Measurements from ENCODE around the gene CDYL2. TPM values are rescaled to one million over a fixed set of nuclear protein-coding genes. Genes with fewer than 3 reads are reported as not detected.
"Not testable (repeated sequence)": the region's sequence is repeated elsewhere in the genome, so short reads cannot be mapped to it uniquely, and the experiment has no call there.

Gene CDYL2
- total RNA-seq, 2 donors from 2014 or later, result 4.6 to 20.4 TPM

DNA sequence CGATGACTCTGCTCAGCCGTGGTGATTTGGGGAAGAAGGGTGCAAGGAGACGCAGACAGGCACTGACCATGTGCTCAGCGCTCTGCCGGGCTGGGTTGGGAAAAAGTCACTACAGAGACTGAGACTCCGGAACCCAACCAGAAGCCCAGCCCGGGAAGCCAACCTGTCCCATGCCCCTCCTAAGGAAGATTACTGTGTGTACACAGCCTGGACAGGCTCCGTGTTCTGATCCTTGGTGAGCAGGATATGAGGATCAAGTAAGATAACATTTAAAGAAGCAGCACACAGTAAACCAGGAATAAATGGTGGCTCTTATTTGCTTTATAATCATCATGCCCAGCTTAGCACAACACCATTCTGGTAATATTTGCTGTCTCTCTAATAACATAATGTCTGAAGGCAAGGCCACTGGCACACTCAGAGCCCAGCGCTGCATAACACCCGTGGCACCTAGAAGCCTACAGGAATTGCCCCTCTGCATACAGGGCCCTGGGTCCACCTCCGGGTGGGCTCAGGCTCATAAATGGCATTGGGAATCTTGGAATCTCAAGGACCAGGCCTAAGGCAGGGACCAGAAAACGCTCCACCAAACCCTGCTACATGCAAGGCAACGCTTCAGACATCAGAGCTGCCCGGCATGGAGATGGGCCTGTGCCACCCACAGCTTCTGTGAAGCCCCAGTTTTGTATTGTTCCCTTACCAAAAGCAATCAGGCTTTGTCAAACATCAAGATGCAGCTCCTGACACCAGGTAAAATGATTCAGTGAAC is 150.1 kb downstream of the CDYL2 start:
- H3K27ac ChIP-seq, result no peak overlapping the region
- no peaks in the 10 kb centered on the region for H3K36me3 ChIP-seq
- H3K27me3 ChIP-seq (replicated peaks; ENCODE audit: insufficient read depth), result no peaks in the 10 kb centered on the region
- TF ChIP-seq CTCF (IDR thresholded peaks at IDR 0.05), result no peak
- no peaks in the 10 kb centered on the region for H3K4me1 ChIP-seq (ENCODE audit: control insufficient read depth in 1 of 2, low read depth in 2 of 2)
- no peaks in the 10 kb centered on the region for H3K9me3 ChIP-seq
- no peak for DNase-seq (ENCODE audit: low spot score)
- ATAC-seq (ENCODE audit: insufficient number of reproducible peaks, low FRiP score, low read depth), result no peak
- no peak overlapping the region for H3K4me3 ChIP-seq

- DNase-seq (ENCODE audit: low spot score), result no peak
- no peaks in the 10 kb centered on the region for H3K27me3 ChIP-seq (replicated peaks; ENCODE audit: insufficient read depth)
- no peaks in the 10 kb centered on the region for H3K36me3 ChIP-seq
- ATAC-seq (ENCODE audit: insufficient number of reproducible peaks, low FRiP score, low read depth), result no peak
- H3K9me3 ChIP-seq, result no peaks in the 10 kb centered on the region
- no peak overlapping the region for H3K4me3 ChIP-seq
- H3K27ac ChIP-seq, result no peak overlapping the region
- no peaks in the 10 kb centered on the region for H3K4me1 ChIP-seq (ENCODE audit: control insufficient read depth in 1 of 2, low read depth in 2 of 2)
- no peak for TF ChIP-seq CTCF (IDR thresholded peaks at IDR 0.05)
Observed at GRCh38 chr16:80652441-80652840, 152.0 kb downstream of the CDYL2 start.

DNA sequence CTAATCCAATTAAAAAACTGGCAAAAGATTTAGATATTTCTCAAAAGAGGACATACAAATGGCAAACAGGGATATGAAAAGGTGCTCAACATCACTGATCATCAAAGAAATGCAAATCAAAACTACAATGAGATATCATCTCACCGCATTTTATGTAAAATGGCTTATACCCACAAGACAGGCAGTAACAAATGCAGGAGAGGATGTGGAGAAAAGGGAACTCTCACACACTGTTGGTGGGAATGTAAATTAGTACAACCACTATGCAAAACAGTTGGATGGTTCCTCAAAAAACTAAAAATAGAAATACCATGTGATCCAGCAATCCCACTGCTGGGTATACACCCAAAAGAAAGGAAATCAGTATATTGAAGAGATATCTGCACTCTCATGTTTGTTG is 154.1 kb downstream of the CDYL2 start:
- DNase-seq (ENCODE audit: low spot score); H3K4me1 ChIP-seq (ENCODE audit: control insufficient read depth in 1 of 2, low read depth in 2 of 2); H3K4me3 ChIP-seq; H3K27ac ChIP-seq; H3K27me3 ChIP-seq (replicated peaks; ENCODE audit: insufficient read depth); ATAC-seq (ENCODE audit: insufficient number of reproducible peaks, low FRiP score, low read depth); H3K36me3 ChIP-seq; H3K9me3 ChIP-seq: not testable (repeated sequence)

DNA sequence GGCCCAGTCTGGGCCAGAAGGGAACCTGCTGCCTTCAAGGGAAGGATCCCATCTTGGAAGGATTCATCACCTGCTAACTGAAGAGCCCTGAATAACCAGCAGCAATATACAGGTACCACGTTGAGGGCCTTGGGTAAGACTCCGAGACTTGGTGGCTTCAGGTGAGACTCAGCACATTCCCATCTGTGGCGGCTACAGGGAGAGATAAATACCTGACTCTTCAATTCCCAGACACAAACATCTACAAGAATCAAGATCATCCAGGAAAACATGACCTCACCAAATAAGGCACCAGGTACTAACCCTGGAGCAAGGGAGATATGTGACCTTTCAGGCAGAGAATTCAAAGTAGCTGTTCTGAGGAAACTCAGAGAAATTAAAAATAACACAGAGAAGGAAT is 164.1 kb downstream of the CDYL2 start:
- Histone ChIP-seq H3K4me3 (no peak overlapping the region), H3K4me1 (ENCODE audit: control insufficient read depth in 1 of 2, low read depth in 2 of 2) (no peaks in the 10 kb centered on the region), H3K27me3 (replicated peaks; ENCODE audit: insufficient read depth) (no peaks in the 10 kb centered on the region), H3K9me3 (peaks cover 6% of the 10 kb centered on the region), H3K36me3 (no peaks in the 10 kb centered on the region), H3K27ac (no peak overlapping the region)
- TF ChIP-seq CTCF (IDR thresholded peaks at IDR 0.05), result no peak
- no peak for DNase-seq (ENCODE audit: low spot score)
- ATAC-seq (ENCODE audit: insufficient number of reproducible peaks, low FRiP score, low read depth), result no peak

DNA sequence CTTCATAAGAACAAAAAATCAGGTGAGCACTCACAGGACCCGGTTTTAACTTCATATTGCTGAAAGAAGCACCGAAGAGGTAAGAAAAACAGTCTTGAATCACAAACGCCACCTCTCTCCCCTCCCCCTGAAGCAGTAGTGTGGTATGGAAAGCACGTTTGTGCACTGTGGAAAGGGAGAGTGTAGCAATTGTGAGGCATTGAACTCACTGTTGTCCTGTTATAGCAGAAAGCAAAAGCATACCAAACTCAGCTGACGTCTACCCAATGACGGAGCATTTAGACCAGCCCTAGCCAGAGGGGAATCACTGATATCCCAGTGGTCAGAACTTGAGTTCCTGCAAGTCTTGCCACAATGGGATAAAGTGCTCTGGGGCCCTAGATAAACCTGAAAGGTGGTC is 164.8 kb downstream of the CDYL2 start:
- TF ChIP-seq CTCF (IDR thresholded peaks at IDR 0.05), result no peak
- H3K9me3 ChIP-seq, result peaks cover 6% of the 10 kb centered on the region
- H3K27ac ChIP-seq, result no peak overlapping the region
- H3K36me3 ChIP-seq, result no peaks in the 10 kb centered on the region
- H3K4me1 ChIP-seq (ENCODE audit: control insufficient read depth in 1 of 2, low read depth in 2 of 2), result no peaks in the 10 kb centered on the region
- H3K4me3 ChIP-seq, result no peak overlapping the region
- DNase-seq (ENCODE audit: low spot score) (no peak), ATAC-seq (ENCODE audit: insufficient number of reproducible peaks, low FRiP score, low read depth) (no peak)
- no peaks in the 10 kb centered on the region for H3K27me3 ChIP-seq (replicated peaks; ENCODE audit: insufficient read depth)

DNA sequence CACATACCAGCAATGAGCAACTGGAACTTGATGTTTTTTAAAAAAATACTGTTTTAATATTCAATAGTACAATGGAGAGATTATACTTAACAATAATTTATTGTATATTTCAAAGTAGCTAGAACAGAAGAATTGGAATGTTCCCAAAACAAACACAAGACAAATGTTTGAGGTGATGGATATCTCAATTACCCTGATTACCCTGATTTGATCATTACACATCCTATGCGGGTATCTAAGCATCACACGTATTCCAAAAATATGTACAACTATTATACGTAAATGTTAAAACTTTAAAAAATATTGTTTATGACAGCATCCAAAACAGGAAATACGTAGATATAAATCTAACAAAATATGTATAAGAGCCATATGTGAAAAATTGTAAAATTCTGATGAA is 166.8 kb downstream of the CDYL2 start:
- Histone ChIP-seq H3K27me3 (replicated peaks; ENCODE audit: insufficient read depth) (no peaks in the 10 kb centered on the region), H3K36me3 (no peaks in the 10 kb centered on the region), H3K4me1 (ENCODE audit: control insufficient read depth in 1 of 2, low read depth in 2 of 2) (no peaks in the 10 kb centered on the region), H3K9me3 (no peaks in the 10 kb centered on the region), H3K4me3 (no peak overlapping the region), H3K27ac (no peak overlapping the region)
- ATAC-seq (ENCODE audit: insufficient number of reproducible peaks, low FRiP score, low read depth) (no peak), DNase-seq (ENCODE audit: low spot score) (no peak)
- TF ChIP-seq CTCF (IDR thresholded peaks at IDR 0.05), result no peak

Measured in thoracic aorta (tissue), 2 donors.